NCI-H2081 treated with DMSO at 0.1 percent for 48 hours (cell line): ENCODE results near the gene CES3.
"Not testable (repeated sequence)": the region's sequence is repeated elsewhere in the genome, so short reads cannot be mapped to it uniquely, and the experiment has no call there.

ENCODE experiments used
- DNase-seq: peaks from one replicate; lab custom pipeline; 2025; lab: John Stamatoyannopoulos, UW

CES3 gene

DNA sequence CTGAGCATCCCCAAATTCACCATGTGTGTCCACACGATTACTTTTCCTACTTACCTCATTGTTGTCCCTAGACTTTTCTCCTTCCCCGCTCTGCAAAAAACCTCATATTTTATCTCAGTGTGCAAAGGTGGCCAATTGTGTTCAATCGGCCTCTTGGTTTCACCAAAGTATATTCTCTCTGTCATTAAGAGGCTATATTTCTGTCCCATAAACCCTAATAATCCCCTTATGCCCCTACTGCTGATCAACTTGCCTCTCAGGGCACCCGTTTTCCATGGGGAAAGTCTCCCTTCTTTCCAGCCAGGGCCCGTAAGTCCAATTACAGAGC is 14.1 kb upstream of the CES3 start:
- no peak for DNase-seq

DNA sequence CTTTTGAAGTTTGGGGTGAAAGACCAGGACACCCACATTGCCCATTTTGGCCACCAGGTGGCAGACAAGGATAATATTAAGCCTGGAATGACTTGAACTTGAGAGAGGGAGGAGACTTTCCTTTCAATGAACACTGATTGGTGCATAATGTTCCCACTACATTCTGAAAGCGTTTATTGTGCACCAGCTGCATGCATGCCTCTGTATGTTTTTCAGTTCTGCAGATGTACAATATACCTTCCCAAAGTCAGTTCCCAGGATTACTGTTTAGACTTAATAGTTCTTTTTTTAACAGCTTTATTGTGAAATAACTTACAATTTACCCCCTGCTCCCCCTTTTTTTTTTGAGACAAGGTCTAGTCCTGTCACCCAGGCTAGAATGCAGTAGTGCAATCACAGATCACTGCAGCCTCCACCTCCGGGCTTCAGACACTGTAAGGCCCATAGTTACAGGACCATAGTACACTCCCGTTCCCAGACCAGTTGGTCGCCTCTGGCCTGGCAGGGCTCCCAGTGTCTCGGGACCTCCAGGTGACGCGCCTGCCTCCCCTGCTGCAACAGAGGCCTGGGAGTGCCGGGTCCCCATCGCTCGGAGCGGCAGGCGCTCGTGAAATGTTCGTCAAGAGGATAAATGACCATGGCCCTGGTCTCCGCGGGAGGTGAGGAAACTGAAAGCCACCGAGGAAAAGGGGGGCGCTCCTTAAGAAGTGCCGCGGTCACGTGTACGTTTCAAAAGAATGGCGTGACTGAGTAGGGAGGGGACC is 13.6 kb upstream of the CES3 start:
- DNase-seq: no peak

DNA sequence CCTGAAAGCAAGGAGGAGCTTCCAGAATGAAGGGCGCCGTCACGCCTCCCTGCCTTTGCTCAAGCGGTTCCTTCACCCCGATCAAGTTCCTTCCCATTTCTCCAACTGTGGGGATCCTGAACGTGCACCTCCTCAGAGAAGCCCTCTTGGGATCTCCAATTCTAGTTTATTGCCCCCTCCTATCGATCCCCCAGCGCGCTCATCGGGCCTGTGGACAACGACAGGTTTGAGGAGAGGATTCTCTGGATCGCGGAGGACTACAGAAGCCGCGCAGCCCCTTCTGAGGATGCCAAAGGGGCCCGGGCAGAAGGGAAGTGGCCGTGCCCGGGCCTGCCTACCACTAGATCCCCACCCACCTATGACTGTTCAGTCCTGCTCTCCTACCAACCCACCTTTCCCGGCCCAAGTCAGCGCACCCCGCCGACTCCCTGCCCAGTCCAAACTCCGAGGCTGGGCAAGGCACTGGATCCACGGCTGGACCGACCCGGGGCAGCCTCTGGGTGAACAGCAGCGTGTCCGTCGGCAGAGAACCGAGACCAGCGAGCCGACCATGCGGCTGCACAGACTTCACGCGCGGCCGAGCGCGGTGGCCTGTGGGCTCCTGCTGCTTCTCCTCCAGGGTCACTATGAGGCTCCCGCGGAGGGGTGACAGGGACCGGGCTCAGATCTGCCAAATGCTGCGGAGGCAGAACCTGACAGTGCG is 12.8 kb upstream of the CES3 start:
- DNase-seq: no peak

DNA sequence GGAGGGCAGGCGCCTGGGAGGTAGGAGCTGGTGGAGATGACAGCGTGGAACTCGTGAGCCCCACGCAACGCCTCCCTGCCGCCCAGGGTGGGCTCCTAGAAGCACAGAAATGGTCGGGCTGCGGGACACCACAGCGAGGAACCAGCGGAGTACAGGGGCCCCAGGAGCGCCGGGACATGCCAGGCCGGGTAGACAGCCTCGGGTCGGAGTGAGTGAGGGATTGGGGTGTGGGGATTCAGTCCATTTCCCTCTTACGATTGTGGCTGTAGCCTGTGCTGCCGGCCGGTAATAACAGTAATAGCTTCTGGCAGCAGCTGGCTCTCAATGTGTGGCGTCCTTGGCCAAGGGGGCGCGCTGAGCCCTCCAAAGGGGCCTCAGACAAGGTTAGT is 12.2 kb upstream of the CES3 start:
- DNase-seq: no peak

DNA sequence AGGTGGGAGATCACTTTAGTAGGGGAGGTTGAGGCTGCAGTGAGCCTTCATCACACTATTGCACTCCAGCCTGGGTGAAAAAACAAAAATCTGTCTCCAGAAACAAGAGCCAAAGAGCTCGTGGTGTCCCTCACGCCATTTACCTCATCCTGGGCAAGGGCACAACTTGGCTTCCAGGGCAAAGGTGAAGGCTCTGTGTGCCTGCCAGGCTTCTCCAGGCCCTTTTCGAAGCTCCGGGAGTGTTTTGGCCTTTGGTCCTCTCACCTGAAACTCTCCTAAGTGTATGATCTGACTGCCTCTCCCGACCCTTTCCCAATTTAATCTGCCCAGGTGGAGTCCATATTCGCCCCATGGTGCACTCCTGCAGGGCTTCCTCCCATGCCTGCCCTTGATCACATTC is 11.6 kb upstream of the CES3 start:
- DNase-seq: no peak

DNA sequence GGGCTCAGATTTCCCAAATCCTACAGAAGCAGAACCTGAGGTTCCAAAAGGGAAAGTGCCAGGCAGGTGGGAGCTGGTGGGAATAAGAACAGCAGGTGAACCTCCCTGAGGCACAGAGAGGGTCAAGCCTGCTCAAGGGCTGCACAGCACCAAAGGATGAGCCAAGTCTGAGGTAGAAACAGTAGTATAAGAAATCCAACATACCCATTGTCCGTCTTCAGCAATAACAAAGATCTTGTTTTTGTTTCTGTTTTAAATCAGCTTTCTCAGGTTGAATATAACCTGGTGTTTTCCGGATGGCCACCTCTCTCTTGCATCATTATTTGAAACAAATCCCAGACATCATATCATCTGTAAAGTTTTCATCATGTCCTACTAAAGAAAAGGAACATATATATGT is 10.6 kb upstream of the CES3 start:
- no peak for DNase-seq

DNA sequence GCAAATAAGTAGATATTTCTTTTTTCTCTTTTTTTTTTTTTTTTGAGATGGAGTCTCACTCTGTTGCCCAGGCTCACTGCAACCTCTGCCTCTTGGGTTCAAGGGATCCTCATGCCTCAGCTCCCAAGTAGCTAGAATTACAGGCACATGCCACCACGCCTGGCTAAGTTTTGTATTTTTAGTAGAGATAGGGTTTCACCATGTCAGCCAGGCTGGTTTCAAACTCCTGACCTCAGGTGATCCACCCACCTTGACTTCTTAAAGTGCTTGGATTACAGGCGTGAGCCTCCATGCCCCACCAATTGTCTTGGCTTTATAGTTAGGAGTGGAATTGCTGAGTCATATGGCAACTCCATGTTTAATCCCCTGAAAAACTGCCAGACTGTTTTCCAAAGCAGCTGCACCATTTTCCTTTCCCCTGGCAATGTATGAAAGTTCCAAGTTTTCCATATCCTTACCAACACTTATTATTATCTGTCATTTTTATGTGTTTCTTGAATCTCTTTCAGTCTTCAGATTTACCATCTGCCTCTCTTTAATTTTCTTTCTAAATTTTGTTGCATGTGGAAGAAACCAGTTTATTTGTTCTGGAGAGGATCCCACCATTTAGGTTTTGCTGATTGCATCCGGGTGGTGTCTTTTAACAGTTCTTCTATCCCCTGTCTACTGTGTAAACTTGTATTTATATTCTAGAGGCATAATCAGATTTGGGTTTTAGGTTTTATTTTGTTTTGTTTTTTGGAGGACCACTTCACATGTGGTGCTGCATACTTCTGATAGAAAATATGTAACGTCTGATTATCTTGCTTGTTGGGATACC is 9.9 kb upstream of the CES3 start:
- no peak for DNase-seq

DNA sequence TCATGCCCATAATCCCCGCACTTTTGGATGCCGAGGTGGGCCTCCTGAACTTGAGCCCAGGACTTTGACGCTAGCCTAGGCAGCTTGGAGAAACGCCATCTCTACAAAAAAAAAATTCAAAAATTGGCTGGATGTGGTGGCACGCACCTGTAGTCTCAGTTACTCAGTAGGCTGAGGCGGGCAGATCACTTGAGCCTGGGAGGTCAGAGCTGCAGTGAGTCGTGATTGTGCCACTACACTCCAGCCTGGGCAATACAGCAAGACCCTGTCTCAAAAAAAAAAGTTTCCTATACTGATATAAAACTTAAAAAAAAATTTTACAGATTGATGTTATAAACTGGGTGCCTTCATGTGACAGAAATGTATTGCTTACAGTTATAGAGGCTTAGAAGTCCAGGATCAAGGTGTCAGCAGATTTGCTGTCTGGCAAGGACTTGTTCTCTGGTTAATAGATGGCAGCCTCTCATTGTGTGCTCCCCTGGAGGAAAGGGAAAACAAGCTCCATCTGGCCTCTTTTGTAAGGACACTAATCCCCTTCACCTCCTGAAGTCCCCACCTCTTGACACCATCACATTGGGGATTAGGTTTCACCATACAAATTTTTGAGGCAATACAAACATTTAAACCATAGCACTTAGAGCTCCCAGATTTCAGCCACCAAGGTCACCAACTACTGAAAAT is 8.5 kb upstream of the CES3 start:
- DNase-seq: no peak

DNA sequence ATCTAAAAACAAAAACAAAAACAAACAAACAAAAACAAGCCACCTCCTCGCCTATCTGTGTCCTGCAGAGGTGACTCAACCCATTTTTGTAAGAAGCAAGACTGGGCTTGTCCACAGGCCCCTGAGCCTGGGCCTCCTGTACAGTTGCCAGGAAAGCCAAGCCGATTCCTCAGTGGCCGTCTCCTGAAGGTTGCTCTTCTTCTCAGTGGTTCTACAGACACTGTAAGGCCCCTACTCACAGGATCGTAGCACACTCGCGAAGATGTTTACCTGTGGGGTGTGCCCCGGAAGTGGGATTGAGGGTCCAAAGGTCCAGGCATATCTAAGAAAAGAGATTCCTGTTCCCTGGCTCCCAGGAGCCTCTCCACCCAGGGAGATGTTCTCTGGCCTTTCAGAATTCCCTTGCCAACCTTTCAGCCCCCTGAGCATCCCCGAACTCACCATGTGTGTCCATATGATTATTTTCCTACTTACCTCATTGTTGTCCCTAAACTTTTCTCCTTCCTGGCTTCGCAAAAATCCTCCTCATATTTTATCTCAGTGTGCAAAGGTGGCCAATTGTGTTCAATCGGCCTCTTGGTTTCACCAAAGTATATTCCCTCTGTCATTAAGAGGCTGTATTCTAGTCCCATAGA is 7.5 kb upstream of the CES3 start:
- no peak for DNase-seq

DNA sequence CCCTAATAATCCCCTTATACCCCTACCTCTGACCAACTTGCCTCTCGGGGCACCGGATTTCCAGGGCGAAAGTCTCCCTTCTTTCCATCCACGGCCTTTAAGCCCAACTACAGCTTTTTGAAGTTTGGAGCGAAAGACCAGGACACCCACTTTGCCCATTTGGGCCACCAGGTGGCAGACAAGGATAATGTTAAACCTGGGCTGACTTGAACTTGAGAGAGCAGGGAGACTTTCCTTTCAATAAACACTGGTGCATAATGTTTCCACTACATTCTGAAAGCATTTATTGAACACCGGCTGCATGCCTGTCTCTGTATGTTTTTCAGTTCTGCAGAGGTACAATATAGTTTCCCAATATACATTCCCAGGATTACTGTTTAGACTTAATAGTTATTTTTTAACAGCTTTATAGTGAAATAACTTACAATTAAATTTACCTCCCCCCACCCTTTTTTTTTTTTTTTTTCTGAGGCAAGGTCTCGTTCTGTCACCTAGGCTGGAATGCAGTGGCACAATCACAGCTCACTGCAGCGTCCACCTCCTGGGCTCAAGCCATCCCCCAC is 6.9 kb upstream of the CES3 start:
- no peak for DNase-seq

DNA sequence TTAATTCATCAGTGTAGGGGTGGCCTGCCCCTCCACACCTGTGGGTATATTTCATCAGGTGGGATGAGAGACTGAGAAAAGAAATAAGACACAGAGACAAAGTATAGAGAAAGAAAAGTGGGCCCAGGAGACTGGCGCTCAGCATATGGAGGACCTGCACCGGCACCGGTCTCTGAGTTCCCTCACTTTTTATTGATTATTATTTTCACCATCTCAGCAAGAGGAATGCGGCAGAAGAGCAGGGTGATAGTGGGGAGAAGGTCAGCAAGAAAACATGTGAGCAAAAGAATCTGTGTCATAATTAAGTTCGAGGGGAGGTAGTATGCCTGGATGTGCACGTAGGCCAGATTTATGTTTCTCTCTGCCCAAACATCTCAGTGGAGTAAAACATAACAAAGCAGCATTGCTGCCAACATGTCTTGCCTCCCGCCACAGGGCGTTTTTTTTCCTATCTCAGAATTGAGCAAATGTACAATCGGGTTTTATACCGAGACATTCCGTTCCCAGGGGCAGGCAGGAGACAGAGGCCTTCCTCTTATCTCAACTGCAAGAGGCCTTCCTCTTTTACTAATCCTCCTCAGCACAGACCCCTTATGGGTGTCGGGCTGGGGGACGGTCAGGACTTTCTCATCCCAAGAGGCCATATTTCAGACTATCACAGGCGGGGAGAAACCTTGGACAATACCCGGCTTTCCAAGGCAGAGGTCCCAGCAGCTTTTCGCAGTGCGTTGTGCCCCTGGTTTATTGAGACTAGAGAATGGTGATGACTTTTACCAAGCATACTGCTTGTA is 5.5 kb upstream of the CES3 start:
- not testable (repeated sequence) for DNase-seq

DNA sequence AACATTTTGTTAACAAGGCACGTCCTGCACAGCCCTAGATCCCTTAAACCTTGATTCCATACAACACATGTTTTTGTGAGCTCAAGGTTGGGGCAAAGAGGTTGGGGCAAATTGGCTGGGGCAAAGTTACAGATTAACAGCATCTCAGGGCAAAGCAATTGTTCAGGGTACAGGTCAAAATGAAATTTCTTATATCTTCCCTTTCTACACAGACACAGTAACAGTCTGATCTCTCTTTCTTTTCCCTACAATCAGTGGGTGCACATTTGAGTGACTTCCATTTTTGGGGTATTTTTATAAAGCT is 5.0 kb upstream of the CES3 start:
- DNase-seq: not testable (repeated sequence)

DNA sequence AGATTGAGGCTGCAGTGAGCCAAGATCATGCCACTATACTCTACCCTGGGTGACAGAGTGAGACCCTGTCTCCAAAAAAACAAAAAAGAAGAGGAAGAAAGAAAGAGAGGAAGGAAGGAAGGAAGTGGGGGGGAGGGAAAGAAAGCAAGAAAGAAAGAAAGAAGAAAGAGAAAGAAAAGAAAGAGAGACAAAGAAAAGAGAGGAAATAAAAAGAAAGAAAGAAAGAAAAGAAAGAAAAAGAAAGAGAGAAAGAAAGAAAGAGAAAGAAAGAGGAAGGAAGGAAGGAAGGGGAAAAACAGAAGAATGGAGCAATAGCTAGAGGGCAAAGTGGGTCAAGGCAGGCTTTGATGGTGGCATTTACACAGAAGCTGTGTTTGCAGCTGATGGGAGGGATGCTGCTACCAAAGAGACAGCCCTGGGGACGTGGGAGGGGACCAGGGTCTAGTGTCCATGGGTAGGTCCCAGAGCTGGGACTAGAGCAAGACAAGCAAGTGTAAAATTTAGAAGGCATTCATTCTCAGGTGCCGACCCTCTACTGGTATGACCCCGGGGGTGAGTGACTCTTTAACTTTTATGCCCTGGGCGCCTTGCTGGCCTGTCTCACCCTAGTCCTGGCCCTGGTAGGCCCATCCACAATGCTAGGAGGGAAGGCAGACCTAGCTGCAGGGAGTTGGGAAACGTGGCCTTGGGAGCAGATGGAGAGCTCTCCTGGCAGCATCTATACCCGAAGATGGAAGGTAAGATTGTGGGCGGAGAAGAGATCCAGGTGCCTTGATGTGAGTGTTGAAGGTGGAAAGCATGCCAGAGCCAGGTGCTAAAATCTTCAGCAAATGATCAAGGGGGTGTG is 2.0 kb upstream of the CES3 start:
- no peak for DNase-seq

DNA sequence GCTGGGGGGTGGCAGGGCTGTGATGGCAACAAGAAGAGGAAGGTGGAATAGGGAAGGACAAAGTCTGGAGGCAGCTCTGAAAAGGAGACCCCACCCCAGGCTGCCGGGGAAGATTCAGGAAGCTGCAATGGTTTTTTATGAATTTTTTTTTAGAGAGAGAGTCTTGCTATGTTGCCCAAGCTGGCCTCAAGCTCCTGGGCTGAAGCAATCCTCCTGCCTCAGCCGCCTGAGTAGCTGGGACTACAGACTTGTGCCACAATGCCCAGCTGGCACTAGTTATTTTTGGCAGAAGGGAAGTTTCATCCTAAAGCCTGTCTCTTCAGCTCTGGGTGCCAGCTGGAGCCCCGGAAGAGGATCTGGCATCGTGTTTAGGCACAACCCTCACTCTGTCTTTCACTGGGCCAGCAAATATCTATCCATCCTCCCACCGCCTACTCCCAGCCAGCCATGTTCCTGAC is 1.3 kb upstream of the CES3 start:
- DNase-seq: no peak

DNA sequence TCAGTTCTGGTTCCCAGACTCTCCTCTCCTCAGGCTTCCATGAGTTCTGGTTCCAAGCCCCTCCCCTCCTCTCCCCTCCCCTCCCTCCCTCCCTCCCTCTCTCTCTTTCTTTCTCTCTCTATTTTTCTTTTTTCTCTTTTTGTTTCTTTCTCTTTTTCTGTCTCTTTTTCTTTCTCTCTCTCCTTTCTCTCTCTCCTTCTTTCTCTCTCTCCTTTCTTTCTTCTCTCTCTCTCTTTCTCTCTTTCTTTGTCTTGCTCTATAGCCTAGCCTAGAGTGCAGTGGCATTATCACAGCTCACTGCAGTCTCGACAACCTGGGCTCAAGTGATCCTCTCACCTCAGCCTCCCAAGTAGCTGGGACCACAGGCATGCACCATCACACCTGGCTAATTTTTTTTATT is 796 bp upstream of the CES3 start:
- no peak for DNase-seq

DNA sequence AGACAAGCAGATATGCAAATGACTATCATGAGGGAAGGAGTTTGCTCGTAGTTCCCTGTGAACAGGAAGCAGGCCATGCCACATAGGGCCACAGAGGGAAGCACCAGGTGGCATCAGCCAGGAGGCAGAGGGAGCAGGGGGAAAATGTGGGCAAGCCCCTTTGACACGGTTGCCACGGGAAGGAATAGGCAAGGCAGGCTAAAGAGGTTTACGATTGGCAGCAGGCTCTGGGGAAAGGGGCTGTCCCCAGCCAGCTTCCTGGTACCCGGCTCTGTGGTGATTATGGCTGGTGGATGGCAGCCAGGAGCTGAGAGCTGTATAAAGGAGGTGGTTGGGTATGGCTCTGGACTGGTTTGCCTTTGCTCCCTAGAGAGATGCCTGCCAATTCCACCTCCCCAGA is 848 bp downstream of the CES3 start:
- no peak for DNase-seq

DNA sequence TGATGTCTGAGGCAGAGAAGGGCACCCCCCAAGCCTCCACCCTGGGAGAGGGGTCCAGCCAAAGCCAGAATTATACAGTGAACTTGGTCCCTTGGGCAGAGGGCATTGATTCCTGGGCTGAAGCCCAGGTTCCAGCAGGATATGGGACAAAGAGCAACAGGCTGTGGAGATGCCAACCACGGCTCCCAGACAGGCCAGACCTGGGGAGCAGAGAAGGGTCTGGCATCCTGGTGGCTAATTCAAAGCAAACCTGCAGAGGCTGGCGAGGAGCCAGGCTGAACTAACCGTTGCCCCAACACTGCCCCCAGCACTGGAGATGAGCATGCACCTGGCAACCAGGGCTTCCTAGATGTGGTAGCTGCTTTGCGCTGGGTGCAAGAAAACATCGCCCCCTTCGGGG is 3.0 kb downstream of the CES3 start:
- no peak for DNase-seq

DNA sequence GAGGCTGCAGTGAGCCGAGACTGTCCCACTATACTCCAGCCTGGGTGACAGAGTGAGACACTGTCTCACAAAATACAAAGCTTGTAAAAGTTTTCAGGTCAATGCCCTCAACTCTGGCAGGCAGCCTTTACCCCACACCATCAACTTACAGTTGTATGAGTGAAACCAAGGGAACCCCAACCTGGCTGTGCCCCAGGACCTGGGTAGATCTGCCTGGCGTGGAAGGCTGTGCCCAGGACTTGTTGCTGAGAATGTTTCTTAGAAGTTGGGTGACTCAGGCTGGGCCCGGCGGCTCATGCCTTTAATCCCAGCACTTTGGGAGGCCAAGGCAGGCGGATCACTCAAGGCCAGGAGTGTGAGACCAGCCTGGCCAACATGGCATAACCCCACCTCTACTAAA is 7.8 kb downstream of the CES3 start:
- DNase-seq: no peak

DNA sequence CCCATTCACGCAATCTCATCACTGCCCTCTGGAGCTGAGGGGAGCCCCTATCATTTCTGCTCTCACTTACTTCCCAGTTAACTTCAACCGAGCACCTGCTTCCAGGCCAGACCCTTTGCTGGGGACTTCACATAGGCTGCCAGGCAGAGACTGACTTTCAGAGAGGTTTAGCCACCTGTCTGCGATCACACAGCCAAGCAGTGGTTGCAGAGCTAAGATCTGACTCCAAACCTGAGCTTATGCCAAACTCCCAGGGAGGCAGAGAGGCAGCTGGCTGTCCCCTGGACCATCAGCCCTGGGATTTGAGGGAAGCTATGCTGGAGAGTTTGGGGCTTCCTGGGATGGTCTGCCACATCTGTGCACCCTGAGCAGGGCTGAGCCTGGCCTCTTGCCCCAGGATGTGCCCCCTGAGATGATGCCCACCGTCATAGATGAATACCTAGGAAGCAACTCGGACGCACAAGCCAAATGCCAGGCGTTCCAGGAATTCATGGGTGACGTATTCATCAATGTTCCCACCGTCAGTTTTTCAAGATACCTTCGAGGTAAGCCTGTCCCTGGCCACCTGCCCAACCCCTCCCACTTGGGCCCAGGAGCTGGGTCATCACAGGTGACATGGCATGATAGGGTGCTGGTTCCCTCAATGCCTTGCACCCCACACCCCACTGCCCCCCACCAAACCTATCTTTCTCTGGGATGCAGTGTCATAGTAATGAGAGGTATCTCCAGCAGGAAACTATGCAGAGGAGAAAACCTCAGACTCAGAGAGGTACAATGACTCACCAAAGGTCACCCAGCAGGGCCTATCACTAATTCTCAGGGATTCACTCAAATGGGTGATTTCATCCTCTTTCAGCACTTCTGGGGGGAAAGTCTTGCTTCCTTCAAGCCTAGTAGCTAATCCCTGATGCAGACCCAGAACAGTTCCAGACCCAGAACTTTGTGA is 10.0 kb downstream of the CES3 start:
- no peak for DNase-seq
